GM10266 (cell line): Measurements from ENCODE around the gene C2CD2.

ENCODE experiments used
- DNase-seq: peaks from one replicate; pipeline ENCODE4 v3.0.0; 2012; ENCODE audit errors: extremely low spot score
- CTCF ChIP-seq: IDR thresholded peaks from 2 replicates; pipeline ENCODE4 v1.5.1; 2012; ENCODE audit warnings: mild to moderate bottlenecking, low read depth; ENCODE audit not compliant: control insufficient read depth, insufficient read depth; ENCODE audit errors: missing control alignments

The C2CD2 gene

GRCh38 chr21:41970106-41970391, 16.2 kb upstream of the C2CD2 start:
- TF ChIP-seq CTCF = no peak
- no peak for DNase-seq

GRCh38 chr21:41967708-41968107, 13.9 kb upstream of the C2CD2 start:
- DNase-seq = no peak

GRCh38 chr21:41966872-41967621, 13.2 kb upstream of the C2CD2 start:
- no peak for TF ChIP-seq CTCF
- no peak for DNase-seq

More at GRCh38 chr21:41967708-41968107, 13.9 kb upstream of the C2CD2 start:
- no peak for TF ChIP-seq CTCF

- no peak for DNase-seq
- TF ChIP-seq CTCF = no peak
Observed at GRCh38 chr21:41966041-41966833, 12.4 kb upstream of the C2CD2 start.

GRCh38 chr21:41965461-41966013, 11.7 kb upstream of the C2CD2 start:
- DNase-seq = no peak
- no peak for TF ChIP-seq CTCF

GRCh38 chr21:41965045-41965444, 11.2 kb upstream of the C2CD2 start:
- no peak for DNase-seq
- TF ChIP-seq CTCF = no peak

- TF ChIP-seq CTCF = no peak
- no peak for DNase-seq
Observed at GRCh38 chr21:41964171-41964570, 10.4 kb upstream of the C2CD2 start.
